HG03442 (cell line): ENCODE measurements around the gene TULP1.

ENCODE experiments used
- ATAC-seq: cut with Tn5 transposase; IDR thresholded peaks from one replicate; pipeline ENCODE4 v1.9.1; 2021; ENCODE audit warnings: mild to moderate bottlenecking, moderate library complexity; ENCODE audit not compliant: unreplicated experiment

The TULP1 gene

DNA sequence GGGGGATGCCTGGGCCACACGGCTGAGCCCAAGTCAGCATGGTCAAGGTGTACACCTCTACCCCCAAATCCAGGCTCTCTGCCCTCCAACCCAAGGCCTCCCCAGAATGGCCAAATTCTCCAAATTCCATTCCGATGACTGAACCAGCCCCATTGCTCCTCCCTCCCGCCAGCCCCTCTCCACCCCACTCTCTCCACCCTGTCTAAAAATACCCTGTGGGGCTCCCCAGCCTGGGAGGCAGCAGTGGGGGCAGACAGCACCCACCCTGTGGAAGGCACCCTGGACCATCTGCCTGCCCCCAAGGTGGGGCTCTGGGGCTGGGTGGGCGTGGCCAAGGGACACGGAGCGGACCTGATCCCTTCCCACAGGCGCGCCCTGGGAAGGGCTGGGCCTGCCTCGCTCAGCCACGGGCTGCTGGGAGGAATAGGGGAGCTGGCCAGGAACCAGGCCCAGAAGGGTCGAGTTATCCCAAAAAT is 27.3 kb downstream of the TULP1 start:
- ATAC-seq = no peak

GRCh38 chr6:35484921-35485392 is 27.7 kb downstream of the TULP1 start:
- no peak for ATAC-seq

GRCh38 chr6:35483893-35484645 is 28.6 kb downstream of the TULP1 start:
- no peak for ATAC-seq

GRCh38 chr6:35483490-35483889 is 29.2 kb downstream of the TULP1 start:
- ATAC-seq = no peak

- no peak for ATAC-seq
Measured at GRCh38 chr6:35483062-35483461, 29.6 kb downstream of the TULP1 start.

GRCh38 chr6:35481226-35481625 is 31.5 kb downstream of the TULP1 start:
- no peak for ATAC-seq

DNA sequence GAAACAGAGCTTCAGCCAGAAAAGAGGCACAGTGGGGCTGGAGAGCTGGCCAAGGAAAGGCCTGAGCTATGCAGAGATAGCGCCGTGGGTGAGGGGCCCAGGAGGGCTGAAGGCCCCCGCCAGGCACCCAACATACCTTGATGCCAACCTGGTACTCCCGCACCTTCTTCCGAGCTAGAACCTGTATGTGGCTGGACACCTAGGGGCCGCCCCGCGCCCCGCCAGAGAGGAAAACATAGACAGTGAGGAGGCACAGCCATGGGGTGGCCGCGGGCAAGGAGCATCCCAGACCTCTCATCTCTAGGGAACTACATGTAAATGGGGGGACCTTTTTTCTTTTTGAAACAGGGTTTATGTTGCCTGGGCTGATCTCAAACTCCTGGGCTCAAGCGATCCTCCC is 32.5 kb downstream of the TULP1 start:
- ATAC-seq = no peak

DNA sequence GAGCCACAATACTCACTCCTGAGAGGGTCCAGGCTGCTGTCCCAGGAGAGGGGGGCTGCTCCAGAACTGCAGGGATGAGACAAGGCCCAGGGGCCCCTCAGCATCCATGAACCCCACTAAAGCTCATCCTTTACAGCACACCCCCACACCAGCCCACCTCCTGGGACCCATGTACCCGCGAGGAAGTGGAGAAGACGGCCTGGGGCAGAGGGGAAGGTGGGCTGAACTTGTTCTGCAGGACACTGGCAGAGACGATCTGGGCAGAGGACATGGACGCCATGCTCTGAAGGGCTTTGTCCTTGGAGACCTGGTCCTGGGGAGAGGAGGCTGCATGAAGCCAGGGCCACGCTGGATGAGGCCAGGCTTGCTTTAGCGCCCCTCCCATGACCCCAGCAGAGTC is 34.4 kb downstream of the TULP1 start:
- no peak for ATAC-seq

- ATAC-seq = no peak
Measured at GRCh38 chr6:35477551-35478179, 35.0 kb downstream of the TULP1 start.

DNA sequence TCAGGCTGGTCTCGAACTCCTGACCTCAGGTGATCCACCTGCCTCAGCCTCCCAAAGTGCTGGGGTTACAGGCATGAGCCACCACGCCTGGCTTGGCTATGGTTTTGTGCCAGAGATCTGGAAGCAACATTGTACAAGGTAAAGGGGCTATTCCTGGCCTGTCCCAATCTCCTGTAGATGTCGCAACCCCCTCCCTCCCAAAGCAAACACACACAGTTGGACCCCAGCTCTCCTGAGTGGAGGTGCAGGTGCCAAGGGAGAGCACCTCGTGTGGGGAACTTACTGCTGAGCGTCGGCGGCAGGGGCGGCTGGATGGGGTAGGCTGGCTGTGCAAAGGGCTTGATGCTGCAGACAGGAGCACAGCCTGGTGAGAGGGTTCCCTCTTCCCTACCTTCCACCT is 35.7 kb downstream of the TULP1 start:
- no peak for ATAC-seq

- ATAC-seq = no peak
Measured at GRCh38 chr6:35476004-35476403, 36.7 kb downstream of the TULP1 start.

DNA sequence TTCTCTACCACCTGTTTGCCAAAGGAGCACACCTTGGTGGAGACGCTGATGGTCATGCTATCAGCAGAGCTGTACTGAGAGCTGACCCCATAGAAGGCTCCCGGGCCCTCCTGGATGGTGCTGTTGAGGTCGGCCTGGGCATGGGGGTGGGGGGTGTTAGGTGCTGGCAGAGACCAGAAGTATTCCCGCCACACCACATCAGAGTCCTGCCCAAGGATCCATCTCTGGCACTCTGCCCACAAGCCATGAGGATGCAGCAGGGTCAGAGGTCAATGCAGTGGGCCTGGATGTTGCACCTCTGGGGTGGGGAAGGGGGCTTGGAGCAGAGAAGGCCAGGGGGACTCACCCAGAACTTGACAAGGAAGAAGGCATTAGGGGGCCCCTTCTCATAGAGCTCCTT is 37.1 kb downstream of the TULP1 start:
- ATAC-seq = no peak

DNA sequence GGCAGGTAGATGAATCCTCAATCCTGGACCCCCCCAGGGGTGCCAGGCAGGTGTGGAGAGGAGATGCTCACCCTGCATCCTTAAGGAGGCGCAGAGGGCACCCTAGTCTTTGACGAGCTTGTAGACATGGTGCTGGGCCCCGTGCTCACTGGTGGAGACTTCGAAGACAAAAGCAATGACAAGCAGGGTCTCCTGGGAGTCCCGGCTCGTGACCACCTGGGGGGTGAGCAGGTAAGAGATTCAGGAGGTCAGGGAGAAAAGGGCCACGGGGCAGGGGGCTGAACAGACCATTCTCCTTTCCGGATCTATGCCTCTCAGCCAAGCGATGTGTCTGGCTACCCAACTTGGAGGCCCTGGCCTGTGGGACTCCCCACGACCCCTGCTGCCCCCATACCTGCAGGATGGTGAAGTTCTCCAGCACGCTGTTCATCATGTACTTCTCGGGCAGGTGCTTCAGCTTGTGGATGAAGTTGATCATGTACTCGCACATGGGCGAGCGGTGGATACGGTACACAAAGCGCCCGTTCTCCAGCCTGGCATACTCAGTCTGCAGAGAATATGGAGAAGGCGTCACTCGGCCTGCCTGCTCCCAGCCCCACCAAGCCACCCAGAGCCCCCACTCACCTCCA is 37.6 kb downstream of the TULP1 start:
- ATAC-seq = no peak

GRCh38 chr6:35474131-35474941 is 38.4 kb downstream of the TULP1 start:
- ATAC-seq = no peak

DNA sequence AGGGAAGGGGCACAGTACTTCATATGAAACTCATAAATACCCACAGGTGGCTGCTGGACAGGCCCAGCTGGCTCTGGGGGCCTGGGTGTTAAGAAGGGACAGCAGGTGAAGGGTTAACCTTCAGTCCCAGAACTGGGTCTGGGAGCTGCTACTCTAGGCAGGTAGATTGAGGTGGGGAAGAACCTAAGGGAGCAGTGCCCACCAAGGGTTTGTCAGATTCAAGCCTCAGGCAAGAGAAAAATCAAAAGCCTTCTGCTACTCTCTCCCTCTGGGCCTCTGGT is 38.9 kb downstream of the TULP1 start:
- ATAC-seq = no peak

- ATAC-seq = no peak
Measured at GRCh38 chr6:35473075-35473849, 39.4 kb downstream of the TULP1 start.

- ATAC-seq = no peak
Measured at GRCh38 chr6:35471836-35472345, 40.8 kb downstream of the TULP1 start.

- no peak for ATAC-seq
Measured at GRCh38 chr6:35470663-35471120, 42.0 kb downstream of the TULP1 start.

DNA sequence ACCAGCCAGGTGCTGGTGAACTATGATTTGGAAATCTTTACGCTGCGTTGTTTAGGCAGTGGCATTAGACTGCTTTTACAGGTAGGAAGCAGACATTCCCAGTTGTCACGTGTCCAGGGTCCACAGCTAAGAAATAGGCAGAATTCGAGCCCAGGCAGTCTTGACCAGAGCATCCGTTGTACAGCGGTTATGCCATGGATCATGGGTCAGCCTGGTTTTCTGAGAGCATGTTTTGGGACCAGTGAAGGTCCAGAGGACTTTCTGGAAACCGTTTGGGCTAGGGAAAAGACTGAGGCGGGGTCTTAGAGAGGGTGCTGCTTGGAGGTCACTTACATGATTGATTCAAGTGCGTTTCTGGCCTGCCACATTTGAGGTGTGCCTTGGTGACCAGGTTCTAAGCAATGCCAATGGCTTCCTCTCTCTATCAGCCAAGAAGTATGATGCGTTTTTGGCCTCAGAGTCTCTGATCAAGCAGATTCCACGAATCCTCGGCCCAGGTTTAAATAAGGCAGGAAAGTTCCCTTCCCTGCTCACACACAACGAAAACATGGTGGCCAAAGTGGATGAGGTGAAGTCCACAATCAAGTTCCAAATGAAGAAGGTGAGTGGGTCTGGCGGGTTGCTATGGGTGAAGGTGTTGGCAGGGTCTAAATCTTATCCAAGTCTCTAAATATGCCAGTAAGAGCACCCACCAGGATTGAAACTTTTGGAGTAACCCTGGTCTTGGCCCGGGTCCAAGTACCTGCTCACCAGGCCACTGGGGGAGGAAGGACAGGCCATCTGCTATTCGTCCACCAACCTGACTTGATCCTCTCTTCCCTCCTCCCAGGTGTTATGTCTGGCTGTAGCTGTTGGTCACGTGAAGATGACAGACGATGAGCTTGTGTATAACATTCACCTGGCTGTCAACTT is 42.7 kb downstream of the TULP1 start:
- ATAC-seq = no peak
